OCI-M2 (cell line): ENCODE data around the gene PTPRF.

ENCODE experiments used
- DNase-seq: peaks from one replicate; lab custom pipeline; 2025; ENCODE audit not compliant: unreplicated experiment; lab: John Stamatoyannopoulos, UW

PTPRF gene

DNA sequence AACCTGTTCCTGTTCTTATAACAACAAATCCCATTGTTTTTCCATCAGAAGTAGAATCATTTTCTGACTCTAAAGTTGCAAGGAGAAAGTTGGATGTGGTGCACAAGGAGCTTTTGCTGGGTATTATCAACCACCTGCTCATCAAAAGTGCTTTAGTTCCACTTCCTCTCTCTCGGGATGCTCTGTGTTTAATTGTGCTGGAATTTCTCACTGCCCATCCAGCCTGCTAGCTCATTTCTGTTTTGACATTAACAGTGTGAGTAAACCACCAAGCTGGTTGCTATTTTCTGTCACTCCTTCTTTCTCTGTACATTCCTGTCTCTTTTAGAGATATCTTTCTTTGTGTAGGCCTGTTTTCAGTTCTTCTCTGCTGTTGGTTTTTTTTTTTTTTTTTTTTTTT, 125.3 kb downstream of the PTPRF start:
- no peak for DNase-seq

DNA sequence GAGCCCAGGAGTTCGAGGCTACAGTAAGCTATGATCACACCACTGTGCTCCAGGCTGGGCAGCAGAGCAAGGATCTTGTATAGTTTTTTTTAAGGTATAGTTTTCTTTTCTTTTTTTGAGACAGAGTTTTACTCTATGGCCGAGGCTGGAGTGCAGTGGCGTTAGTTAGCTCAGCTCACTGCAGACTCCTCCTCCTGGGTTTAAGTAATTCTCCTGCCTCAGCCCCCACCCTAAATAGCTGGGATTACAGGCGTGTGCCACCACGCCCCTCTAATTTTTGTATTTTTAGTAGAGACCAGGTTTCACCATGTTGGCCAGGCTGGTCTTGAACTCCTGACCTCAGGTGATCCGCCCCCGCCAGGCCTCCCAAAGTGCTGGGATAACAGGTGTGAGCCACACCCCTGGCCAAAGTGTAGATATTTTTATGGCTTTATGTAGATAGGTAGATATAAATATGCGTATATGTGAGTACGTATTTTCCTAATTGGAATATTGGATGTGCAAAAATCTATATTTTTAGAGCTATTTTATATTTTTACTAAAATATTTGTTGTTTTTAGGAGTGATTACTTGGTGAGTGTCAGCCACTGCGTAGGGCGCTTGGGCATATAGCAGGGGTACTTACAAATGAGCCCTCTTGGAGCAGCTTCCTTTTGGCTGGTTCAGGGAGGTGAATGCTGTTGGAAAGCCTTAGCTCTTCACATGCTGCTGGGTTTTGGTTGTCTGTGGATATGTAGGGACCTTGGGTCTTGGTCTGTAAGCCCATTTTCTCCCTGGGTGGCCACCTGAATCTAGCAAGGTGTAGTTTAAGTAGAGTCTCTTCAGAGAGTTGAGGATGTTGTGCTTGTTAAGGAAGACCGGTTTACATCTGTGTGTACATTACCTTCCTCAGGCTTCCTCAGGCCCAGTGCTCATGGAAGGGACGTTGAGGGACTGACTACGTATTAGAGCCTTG, 128.8 kb downstream of the PTPRF start:
- no peak for DNase-seq

DNA sequence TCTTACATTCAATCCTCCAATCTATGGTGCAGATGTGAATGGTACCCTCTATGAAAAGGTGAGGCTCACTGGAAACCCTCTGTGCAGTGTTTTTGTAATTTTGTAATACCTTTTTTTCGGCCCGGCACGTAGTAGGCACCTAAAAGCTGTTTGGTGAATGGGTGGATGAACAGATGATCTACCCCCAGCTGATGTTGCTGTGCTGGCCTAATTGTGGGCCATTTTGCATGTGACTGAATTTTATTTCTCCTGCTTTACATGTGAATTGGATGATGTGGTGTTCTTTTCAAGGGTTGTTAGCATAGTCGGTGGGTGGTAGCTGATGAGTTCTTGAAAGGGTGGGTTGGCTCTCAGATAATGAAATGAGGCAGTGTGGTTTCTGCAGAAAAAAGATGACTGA, 129.7 kb downstream of the PTPRF start:
- DNase-seq, result no peak

DNA sequence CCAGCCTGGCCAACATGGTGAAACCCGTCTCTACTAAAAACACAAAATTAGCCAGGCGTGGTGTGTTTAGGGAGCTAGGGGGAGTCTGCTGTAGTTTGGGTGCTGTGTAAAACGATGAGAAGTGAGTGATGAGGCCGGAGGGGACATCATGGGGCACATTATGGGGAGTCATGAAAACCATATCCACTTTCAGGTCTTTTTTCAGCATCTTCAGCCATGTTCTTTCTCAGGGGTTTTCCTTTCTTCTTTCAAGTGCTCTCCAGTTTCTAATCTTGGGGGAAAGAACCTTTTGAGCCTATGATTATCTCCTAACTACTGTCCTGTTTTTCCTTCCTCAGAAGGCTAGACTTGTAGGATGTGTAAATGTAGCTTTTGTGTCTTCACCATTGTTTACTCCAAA, 133.7 kb downstream of the PTPRF start:
- DNase-seq, result no peak

DNA sequence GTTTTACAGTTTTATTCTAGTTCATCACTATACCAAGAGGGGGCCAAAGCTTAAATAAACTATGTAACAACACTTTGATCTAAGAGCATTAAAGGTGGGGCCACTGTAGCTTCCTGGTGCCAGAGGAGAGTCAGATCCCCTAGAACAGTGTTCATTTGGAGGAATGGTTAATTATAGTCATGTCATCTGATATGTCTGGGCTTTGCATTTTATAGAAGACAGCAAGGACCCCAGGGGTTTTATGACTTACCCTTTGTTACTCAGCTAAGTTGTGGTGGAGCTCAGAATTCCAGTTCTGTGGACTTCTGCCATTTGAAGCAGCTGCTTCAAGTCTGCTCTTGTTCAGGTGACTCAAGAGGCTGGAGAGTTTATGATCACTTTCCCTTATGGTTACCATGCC, 135.9 kb downstream of the PTPRF start:
- no peak for DNase-seq

DNA sequence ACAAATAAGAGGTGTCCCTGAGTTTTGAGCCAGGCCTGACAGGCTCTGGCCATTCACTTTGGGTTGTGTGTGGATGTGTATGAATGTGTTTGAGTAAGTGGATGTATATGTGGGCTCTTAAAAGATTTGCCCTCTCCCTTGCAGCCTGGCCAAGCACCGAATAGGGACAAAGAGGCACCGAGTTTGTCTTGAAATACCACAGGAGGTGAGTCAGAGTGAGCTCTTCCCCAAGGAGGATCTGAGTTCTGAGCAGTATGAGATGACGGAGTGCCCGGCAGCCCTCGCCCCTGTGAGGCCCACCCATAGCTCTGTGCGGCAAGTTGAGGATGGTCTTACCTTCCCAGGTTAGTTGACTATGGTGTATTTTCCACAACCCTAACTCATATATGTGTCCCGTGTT, 138.3 kb downstream of the PTPRF start:
- no peak for DNase-seq

DNA sequence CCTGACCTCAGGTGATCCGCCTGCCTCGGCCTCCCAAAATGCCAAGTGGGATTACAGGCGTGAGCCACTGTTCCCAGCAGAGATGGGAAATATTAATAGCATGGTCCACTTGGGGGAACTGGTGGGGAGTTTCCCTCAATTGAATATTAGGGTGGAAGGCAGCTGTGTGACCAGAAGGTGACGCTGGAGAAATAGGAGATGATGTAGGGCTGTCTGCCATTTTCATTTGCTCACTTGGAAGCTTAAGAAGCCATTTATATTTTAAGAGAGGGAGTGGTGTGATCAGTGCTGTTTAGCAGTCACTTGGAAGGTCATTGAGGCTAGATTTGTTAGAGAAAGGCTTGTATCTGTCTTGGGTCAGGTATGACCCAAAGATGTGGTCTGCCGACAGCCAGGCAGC, 139.2 kb downstream of the PTPRF start:
- no peak for DNase-seq

DNA sequence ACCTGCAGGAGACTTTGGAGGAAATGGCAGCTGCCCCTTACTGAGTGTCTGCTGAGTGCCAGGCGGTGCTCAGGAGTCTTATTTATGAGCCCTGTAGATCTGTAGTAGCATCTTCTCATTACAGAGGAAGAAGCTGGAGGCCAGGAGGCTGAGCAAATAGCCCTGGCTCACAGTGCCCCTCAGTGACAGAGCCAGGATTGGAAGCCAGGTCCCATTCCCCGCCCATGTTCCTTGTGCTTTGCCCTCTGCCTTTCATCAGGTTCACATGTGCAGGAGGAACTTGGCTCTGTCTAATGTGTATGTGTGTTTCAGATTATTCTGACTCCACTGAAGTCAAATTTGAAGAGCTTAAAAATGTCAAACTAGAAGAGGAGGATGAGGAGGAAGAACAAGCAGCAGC, 140.5 kb downstream of the PTPRF start:
- DNase-seq, result no peak

DNA sequence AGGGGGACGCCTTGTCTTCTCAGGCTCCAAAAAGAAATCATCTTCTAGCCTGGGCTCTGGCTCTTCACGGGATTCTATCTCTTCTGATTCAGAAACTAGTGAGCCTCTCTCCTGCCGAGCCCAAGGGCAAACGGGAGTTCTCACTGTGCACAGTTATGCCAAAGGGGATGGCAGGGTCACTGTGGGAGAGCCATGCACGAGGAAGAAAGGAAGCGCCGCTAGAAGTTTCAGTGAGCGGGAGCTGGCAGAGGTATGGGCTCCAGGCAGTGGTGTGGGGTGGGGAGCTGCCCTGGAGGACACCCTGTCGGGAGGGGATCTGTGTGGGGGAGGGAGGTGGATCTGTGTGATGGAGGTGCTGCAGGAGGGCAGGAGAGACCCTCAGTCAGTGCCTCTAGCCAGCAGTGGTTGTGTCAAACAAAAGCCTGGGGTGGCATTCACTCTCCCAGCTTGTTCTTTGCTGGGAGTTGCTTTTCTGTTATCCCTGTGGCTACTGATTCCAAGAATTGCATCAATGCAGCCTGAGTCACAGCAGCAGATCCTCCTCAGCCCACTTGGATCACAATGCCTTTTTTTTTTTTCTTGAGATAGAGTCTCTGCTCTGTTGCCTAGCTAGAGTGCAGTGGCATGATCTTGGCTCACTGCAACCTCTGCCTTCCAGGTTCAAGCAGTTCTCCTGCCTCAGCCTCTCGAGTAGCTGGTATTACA, 141.1 kb downstream of the PTPRF start:
- no peak for DNase-seq

DNA sequence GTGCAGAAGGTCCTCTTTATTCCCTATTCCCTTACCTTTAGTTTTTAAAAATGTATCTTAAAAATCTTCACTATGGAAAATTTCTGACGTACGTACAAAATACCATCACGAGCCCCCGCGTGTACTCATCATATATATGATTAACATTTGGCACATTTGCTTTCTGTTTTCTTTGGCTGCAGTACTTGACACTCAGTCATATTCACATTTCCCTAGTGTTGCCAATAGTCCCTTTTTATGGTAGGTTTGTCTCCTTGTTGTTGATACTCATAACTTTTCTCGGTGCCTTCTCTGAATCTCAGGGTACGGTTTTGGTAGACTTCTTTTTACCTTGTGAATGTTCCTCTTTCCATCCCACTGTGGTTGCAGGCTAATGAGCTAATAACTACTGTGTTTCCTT, 142.6 kb downstream of the PTPRF start:
- no peak for DNase-seq
